Activated CD8-positive, alpha-beta memory T cell treated with anti-CD3 and anti-CD28 coated beads, Interleukin-2, amount 50 U/mL, for 1 hour (primary cell): ENCODE measurements around the gene SHH.

Experiments
- DNase-seq: peaks from one replicate; pipeline ENCODE4 v3.0.0-alpha.2; 2020; ENCODE audit errors: extremely low read depth

The SHH gene

GRCh38 chr7:155806096-155806871, 6.0 kb downstream of the SHH start:
- no peak for DNase-seq

GRCh38 chr7:155805826-155806095, 6.5 kb downstream of the SHH start:
- DNase-seq: no peak

GRCh38 chr7:155804897-155805825, 7.1 kb downstream of the SHH start:
- no peak for DNase-seq

GRCh38 chr7:155804431-155804831, 7.8 kb downstream of the SHH start:
- no peak for DNase-seq

- no peak for DNase-seq
These were observed 8.6 kb downstream of the SHH start for GRCh38 chr7:155803418-155804376.

- DNase-seq: no peak
These were observed 9.3 kb downstream of the SHH start for GRCh38 chr7:155802906-155803417.

- no peak for DNase-seq
These were observed 10.0 kb downstream of the SHH start for GRCh38 chr7:155802291-155802690.

GRCh38 chr7:155800741-155801267, 11.5 kb downstream of the SHH start:
- DNase-seq: no peak

- no peak for DNase-seq
These were observed 12.0 kb downstream of the SHH start for GRCh38 chr7:155800301-155800700.

GRCh38 chr7:155799514-155799913, 12.7 kb downstream of the SHH start:
- no peak for DNase-seq

GRCh38 chr7:155798673-155799439, 13.4 kb downstream of the SHH start:
- DNase-seq: no peak

GRCh38 chr7:155797262-155798250, 14.7 kb downstream of the SHH start:
- DNase-seq: no peak

GRCh38 chr7:155796381-155797261, 15.6 kb downstream of the SHH start:
- no peak for DNase-seq

- no peak for DNase-seq
These were observed 16.3 kb downstream of the SHH start for GRCh38 chr7:155795951-155796350.

GRCh38 chr7:155795401-155795800, 16.9 kb downstream of the SHH start:
- no peak for DNase-seq

GRCh38 chr7:155794196-155794595, 18.1 kb downstream of the SHH start:
- DNase-seq: no peak

GRCh38 chr7:155793720-155794119, 18.5 kb downstream of the SHH start:
- DNase-seq: no peak

GRCh38 chr7:155792999-155793560, 19.2 kb downstream of the SHH start:
- DNase-seq: no peak
